IPS-20b (cell line): ENCODE measurements around the gene GULP1.
"Not testable (repeated sequence)": the region's sequence is repeated elsewhere in the genome, so short reads cannot be mapped to it uniquely, and the experiment has no call there.

ENCODE experiments used
- H3K27ac ChIP-seq: one replicate; pipeline ENCODE4 v1.5.1; 2013; ENCODE audit warnings: low read length
- H3K27me3 ChIP-seq: 2 replicates; pipeline ENCODE4 v1.6.1; 2013; ENCODE audit warnings: mild to moderate bottlenecking, low read length, inconsistent platforms; ENCODE audit not compliant: insufficient read depth
- H3K36me3 ChIP-seq: 2 replicates; pipeline ENCODE4 v1.6.1; 2013; ENCODE audit warnings: low read depth, mild to moderate bottlenecking, inconsistent platforms, low read length, moderate library complexity; ENCODE audit not compliant: insufficient read depth
- H3K4me1 ChIP-seq: 2 replicates; pipeline ENCODE4 v1.6.1; 2013; ENCODE audit warnings: mild to moderate bottlenecking, control low read depth, inconsistent platforms, low read length, moderate library complexity; ENCODE audit not compliant: insufficient read depth
- H3K4me3 ChIP-seq: 2 replicates; pipeline ENCODE4 v1.5.1; 2013; ENCODE audit warnings: mild to moderate bottlenecking, low read length, inconsistent platforms
- H3K9ac ChIP-seq: 2 replicates; pipeline ENCODE4 v1.6.1; 2013; ENCODE audit warnings: low read depth, mild to moderate bottlenecking, inconsistent platforms, low read length, moderate library complexity
- H3K9me3 ChIP-seq: 2 replicates; pipeline ENCODE4 v1.6.1; 2013; ENCODE audit warnings: mild to moderate bottlenecking, low read depth, low read length, inconsistent platforms; ENCODE audit not compliant: insufficient read depth

Gene GULP1

DNA sequence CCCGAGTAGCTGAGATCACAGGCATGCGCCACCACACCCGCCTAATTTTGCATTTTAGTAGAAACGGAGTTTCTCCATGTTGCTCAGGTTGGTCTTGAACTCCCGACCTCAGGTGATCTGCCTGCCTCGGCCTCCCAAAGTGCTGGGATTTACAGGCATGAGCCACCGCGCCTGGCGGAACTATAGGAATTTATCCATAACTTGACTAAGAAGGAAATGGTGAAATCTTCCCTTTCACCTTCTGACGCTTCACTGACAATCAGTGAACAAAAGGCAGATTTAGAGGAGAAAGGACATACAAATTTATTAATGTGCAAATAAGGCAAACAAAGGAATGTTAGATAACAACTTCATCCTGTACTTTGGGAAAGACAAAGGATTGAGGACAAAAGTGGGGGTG is 15.4 kb upstream of the GULP1 start:
- no peak overlapping the region for H3K4me3 ChIP-seq
- no peaks in the 10 kb centered on the region for H3K9me3 ChIP-seq
- no peaks in the 10 kb centered on the region for H3K27me3 ChIP-seq
- no peak overlapping the region for H3K27ac ChIP-seq
- H3K36me3 ChIP-seq, result no peaks in the 10 kb centered on the region
- no peak overlapping the region for H3K9ac ChIP-seq
- H3K4me1 ChIP-seq, result peaks cover 40% of the 10 kb centered on the region

DNA sequence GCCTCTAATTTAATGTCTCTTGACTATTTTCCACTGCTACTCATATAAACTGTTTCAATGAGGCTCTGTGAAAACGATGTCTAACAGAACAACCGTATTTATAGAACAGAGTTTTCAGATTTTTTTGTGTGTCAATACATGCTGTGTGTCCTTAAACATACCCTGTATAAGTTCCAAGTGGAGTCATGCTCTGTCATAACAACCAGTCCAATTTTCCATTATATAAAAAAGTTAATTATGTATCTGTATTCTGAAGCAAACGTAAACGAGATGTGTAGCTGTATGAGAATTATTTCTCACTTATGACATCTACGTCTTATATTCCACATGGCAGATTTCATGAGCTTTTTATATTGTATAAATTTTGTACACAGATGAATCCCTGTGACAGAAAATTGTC is 13.9 kb upstream of the GULP1 start:
- Histone ChIP-seq H3K4me3 (no peak overlapping the region), H3K27ac (no peak overlapping the region), H3K9ac (no peak overlapping the region)

DNA sequence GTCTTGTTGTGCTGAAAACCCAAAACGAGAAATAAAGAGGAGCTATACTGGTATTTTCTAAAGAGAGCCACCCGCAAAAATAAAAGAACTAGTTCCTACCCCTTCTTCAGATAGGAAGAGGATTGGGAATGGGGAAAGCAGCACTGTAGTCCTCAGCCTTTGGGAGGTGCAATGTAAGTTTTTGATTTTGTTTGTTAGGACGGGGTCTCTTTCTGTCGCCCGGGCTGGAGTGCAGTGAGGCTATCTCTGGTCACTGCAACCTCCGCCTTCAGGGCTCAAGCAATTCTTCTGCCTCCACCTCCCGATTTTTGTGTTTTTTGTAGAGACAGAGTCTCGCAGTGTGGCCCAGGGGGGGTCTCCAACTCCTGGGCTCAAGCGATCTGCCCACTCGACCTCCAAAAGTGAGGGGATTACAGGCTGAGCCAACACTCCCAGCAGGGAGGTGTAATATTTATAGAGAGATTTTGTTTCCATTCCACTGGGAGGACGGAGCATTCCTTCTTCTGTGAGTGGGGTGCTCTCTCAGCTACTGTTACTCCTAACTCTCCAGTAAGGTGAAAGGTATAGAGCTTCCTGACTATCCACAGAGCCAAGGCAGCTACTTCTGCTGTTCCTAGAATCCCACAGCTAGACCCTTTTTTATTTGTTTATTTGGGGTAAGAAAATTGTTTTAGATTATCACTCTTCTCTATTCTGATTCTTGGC is 13.1 kb upstream of the GULP1 start:
- Histone ChIP-seq H3K27me3 (no peaks in the 10 kb centered on the region), H3K9ac (peak overlapping the region; percentile 73; the same call in 1 of the 2 replicates), H3K36me3 (no peaks in the 10 kb centered on the region), H3K9me3 (no peaks in the 10 kb centered on the region), H3K27ac (peak overlapping the region; percentile 46), H3K4me3 (peak overlapping the region; percentile 54), H3K4me1 (peaks cover 40% of the 10 kb centered on the region)

More for the DNA sequence above, 13.9 kb upstream of the GULP1 start:
- no peaks in the 10 kb centered on the region for H3K36me3 ChIP-seq
- H3K4me1 ChIP-seq, result peaks cover 40% of the 10 kb centered on the region
- H3K9me3 ChIP-seq, result no peaks in the 10 kb centered on the region
- H3K27me3 ChIP-seq, result no peaks in the 10 kb centered on the region

DNA sequence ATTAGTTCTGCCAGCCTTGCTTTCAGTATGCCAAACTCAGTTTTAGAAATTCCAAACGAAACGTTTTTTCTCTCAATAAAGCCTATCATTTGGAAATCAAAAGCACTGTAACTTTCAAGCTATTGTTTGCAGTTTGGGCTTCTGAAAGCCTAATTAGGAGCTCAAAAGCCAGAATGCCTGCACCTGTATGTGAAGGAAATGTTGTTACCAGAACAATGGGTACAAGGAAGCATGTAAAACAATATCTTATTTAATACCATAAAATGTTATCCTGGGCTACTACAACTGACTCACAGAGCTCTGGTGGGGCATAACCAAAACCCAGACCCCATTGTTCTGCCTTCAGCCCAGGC is 12.6 kb upstream of the GULP1 start:
- Histone ChIP-seq H3K9me3 (no peaks in the 10 kb centered on the region), H3K4me1 (peaks cover 39% of the 10 kb centered on the region), H3K4me3 (peak overlapping the region; percentile 54), H3K36me3 (no peaks in the 10 kb centered on the region), H3K27ac (peak overlapping the region; percentile 46), H3K9ac (peak overlapping the region; percentile 73; the same call in 1 of the 2 replicates), H3K27me3 (no peaks in the 10 kb centered on the region)

DNA sequence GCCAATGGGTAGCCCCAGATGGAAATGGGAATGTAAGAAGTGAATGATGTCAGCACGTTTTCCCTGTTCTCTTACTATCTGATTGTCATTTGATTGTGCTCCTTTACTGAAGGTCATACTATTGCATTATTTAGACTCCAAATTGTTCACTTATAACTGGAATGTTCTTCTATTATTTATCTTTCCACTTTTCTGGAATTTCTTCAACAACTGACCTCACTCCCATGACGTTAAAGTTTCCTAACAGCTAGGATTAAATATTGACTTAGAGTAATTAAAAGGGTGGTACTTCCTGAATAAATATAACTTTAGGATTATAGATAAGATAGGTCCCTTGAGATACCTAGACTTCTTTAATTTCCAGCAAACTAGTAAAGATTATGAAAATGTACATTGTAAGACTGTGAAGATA is 10.9 kb upstream of the GULP1 start:
- Histone ChIP-seq H3K27me3 (no peaks in the 10 kb centered on the region), H3K4me3 (no peak overlapping the region), H3K9ac (no peak overlapping the region), H3K4me1 (peaks cover 26% of the 10 kb centered on the region), H3K27ac (no peak overlapping the region), H3K36me3 (no peaks in the 10 kb centered on the region), H3K9me3 (no peaks in the 10 kb centered on the region)

DNA sequence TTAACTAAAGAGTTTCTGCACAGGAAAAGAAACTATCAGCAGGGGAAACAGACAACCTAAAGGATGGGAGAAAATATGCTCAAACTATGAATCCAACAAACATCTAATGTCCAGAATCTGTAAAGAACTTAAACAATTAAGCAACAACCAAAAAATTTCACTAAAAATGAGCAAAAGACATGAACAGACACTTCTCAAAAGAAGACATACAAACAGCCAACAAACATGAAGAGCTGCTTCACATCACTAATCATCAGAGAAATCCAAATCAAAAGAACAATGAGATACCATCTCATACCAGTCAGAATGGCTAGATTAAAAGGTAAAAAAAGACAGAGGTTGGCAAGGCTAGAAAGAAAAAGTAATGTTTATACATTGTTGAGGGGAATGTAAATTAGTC is 8.8 kb upstream of the GULP1 start:
- H3K27ac ChIP-seq, result no peak overlapping the region

DNA sequence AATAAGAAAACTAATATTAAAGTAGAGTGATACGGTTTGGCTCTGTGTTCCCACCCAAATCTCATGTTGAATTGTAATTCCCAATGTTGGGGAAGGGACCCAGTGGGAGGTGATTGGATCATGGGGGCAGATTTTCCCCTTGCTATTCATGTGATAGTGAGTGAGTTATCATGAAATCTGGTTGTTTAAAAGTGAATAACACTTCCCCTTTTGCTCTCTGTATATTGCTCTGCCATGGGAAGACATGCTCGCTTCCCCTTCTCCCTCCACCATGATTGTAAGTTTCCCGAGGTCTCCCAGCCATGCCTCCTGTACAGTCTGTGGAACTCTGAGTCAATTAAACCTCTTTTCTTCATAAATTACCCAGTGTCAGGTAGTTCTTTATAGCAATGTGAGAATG is 7.4 kb upstream of the GULP1 start:
- not testable (repeated sequence) for H3K9ac ChIP-seq, H3K36me3 ChIP-seq, H3K27me3 ChIP-seq, H3K9me3 ChIP-seq, H3K4me1 ChIP-seq, H3K27ac ChIP-seq, H3K4me3 ChIP-seq

More for the DNA sequence above, 8.8 kb upstream of the GULP1 start:
- no peaks in the 10 kb centered on the region for H3K9me3 ChIP-seq
- no peak overlapping the region for H3K9ac ChIP-seq
- no peaks in the 10 kb centered on the region for H3K27me3 ChIP-seq
- H3K4me3 ChIP-seq, result no peak overlapping the region
- no peaks in the 10 kb centered on the region for H3K36me3 ChIP-seq
- H3K4me1 ChIP-seq, result peaks cover 17% of the 10 kb centered on the region

DNA sequence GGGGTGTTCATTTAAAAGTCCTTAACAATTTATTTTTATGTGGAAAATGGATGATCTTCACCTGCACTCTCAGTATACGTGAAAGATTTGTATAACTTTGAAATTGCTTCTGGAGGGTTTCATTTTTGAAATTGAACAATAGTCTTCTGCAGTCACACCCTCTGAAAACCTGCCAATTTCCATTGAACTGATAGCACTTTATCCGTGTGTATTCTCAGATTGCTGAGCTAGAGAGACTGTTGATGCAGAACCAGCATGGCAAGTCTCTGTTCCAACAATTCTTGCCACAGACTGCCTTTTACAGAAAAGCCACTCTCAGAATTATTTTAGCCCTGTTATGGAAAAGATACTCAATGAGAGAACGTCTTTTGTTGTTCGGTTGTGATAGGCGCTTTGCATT is 6.6 kb upstream of the GULP1 start:
- Histone ChIP-seq H3K4me1 (0 out of 2 replicates have a peak, but pooled peaks cover 3% of the 10 kb centered on the region), H3K4me3 (no peak overlapping the region), H3K9me3 (no peaks in the 10 kb centered on the region), H3K36me3 (no peaks in the 10 kb centered on the region), H3K27me3 (no peaks in the 10 kb centered on the region), H3K9ac (no peak overlapping the region), H3K27ac (no peak overlapping the region)

DNA sequence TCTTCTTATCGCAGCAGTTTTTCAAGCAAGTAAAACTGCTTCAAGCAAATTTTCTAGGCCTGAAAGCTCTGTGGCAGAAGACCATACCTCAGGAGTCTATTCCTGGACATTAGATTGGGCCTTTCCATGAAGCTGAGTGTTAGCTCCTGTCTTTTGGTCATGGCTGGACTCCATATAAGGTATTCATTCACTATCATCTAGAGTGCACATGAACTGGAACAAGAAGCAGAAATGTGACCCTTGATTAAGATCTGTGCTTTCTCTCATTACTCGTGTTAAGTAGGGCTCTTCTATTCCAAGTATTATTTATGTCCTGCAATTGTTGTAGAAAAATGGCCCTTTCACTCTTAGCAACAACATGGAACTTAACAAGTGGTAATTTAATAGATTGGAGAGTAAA is 5.9 kb upstream of the GULP1 start:
- Histone ChIP-seq H3K4me3 (no peak overlapping the region), H3K9ac (no peak overlapping the region), H3K4me1 (peaks cover 9% of the 10 kb centered on the region; the same call in 1 of the 2 replicates), H3K9me3 (no peaks in the 10 kb centered on the region), H3K27ac (no peak overlapping the region), H3K36me3 (no peaks in the 10 kb centered on the region), H3K27me3 (no peaks in the 10 kb centered on the region)

DNA sequence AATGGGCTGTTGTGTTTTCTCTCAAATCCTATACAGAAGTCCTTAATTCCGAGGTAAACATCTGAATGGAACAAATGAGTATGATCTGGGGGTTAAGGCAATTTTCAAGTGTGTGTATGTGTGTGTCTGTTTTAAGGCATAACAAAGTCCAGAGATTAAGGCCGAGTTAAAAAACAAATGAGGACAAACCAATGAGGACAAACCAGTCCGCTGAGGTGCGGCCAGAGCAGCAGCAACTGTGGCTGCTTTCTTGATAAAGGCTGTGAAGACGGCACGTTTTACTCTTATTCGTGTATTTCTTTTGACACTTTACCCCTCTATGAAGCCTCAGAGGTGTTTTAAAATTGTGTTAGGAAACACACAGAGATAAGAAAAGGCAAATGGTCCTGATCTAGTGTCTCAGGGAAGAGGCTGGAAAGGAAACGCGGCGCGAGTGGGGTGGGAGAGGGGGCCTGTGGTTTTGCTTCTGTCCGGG is 495 bp upstream of the GULP1 start:
- peaks cover 16% of the 10 kb centered on the region; the same call in 1 of the 2 replicates for H3K4me1 ChIP-seq
- H3K9me3 ChIP-seq, result no peaks in the 10 kb centered on the region
- H3K27ac ChIP-seq, result peak overlapping the region; percentile 70
- no peaks in the 10 kb centered on the region for H3K36me3 ChIP-seq
- H3K4me3 ChIP-seq, result peak overlapping the region; percentile 87
- H3K9ac ChIP-seq, result peak overlapping the region; percentile 99
- no peaks in the 10 kb centered on the region for H3K27me3 ChIP-seq

DNA sequence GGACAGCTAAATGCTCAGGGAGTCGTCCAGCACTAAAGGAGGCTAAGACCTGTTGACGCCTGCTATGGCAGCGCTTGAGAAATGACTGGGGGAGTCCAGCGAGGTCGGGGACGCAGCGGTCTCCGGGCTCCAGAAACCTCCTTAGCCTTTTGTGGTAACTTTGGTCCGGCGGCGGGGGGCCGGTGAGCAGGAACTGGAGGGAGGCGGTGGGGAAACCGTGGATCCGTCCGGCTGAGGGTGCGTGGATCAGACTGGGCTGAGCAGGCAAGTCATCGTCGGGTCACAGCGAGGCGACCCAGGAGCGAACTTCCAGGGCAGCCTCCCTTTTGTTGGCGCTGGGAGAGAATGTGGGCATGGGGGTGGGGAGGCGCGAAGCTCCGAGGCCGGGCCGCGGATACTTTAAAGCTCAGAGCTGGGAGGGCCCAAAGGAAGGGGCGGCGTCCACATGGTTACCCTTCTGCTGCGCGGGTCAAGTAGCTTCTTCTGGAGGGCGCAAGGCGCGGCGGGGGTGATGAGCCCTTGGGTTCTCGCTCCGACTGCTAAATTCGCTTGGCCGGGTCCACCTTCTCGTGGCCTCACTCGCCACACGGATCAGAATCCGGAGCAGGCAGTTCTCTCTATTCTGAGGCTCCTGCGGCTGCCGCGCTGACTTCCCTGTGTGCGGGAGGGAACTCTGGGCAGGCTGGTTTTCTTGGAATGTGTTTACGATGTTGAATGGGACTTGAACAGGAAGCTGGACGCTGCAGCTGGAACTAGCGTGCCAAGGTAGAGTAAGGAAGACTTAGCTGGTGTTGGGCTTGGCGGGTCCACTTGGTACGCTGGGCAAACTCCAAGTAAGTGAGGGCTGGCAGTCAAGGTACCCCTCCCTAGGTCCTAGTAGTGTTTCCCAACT is 920 bp downstream of the GULP1 start:
- Histone ChIP-seq H3K4me3 (peak overlapping the region; percentile 87), H3K9ac (peak overlapping the region; percentile 99), H3K27me3 (no peaks in the 10 kb centered on the region), H3K36me3 (peaks cover 5% of the 10 kb centered on the region), H3K27ac (peak overlapping the region; percentile 70), H3K9me3 (peaks cover 5% of the 10 kb centered on the region), H3K4me1 (peaks cover 22% of the 10 kb centered on the region; the same call in 1 of the 2 replicates)
